Heart right ventricle (tissue), 16 donors: ENCODE data around the gene DESI2. TPM values are rescaled to one million over a fixed set of nuclear protein-coding genes. Genes with fewer than 3 reads are reported as not detected.
A peak's percentile ranks its signal among the peaks of the same experiment; 100 is the strongest.

ENCODE experiments used
- ATAC-seq, 8 donors: fragments of 200-7000 bp; cut with Tn5 transposase; one replicate each; pipeline ENCODE4 v1.9.1; 2020; ENCODE audit warnings: mild to moderate bottlenecking in 8 of 8, moderate library complexity in 8 of 8, moderate number of reproducible peaks in 1 of 8
- DNase-seq, 2 donors: peaks; one replicate each; pipeline ENCODE4 v3.0.0-alpha.2; 2020
- H3K27ac ChIP-seq, 10 donors: fragments of 200-600 bp; sonication (generic) in 2 of 10; one replicate each; pipeline versions ENCODE4 v1.5.0 to v1.8.0; 2020 to 2022; ENCODE audit warnings: mild to moderate bottlenecking in 3 of 10
- H3K27me3 ChIP-seq, 7 donors: fragments of 200-600 bp; one replicate each; pipeline ENCODE4 v1.8.0; 2021 to 2022; ENCODE audit warnings: mild to moderate bottlenecking in 2 of 7
- H3K36me3 ChIP-seq, 9 donors: fragments of 200-600 bp; sonication (generic) in 1 of 9; one replicate each; pipeline versions ENCODE4 v1.5.0 to v1.8.0; 2020 to 2022; ENCODE audit warnings: mild to moderate bottlenecking in 2 of 9
- H3K4me1 ChIP-seq, 9 donors: fragments of 200-600 bp; sonication (generic) in 1 of 9; one replicate each; pipeline versions ENCODE4 v1.5.0 to v1.8.0; 2020 to 2022; ENCODE audit warnings: mild to moderate bottlenecking in 4 of 9
- H3K4me3 ChIP-seq, 10 donors: fragments of 200-600 bp; sonication (generic) in 2 of 10; one replicate each; pipeline versions ENCODE4 v1.5.0 to v1.8.0; 2020 to 2022; ENCODE audit warnings: mild to moderate bottlenecking in 7 of 10, moderate library complexity in 2 of 10
- H3K9me3 ChIP-seq, 11 donors: fragments of 200-600 bp in 10 of 11; sonication (generic) in 2 of 11; one replicate each; pipeline versions ENCODE4 v1.5.0 to v1.8.0; 2013 to 2022; ENCODE audit warnings: mild to moderate bottlenecking in 2 of 11, control low read depth in 1 of 11, moderate library complexity in 1 of 11
- CTCF ChIP-seq, 9 donors: fragments of 200-600 bp; sonication (generic) in 2 of 9; IDR thresholded peaks; one replicate each; pipeline versions ENCODE4 v1.5.0 to v1.8.0; 2021 to 2022; ENCODE audit warnings: antibody characterized with exemption in 9 of 9, mild to moderate bottlenecking in 5 of 9, moderate library complexity in 1 of 9
- WGBS, 2 donors: extraction: QIAGEN DNeasy Blood & Tissue Kit; methylation state at CpG; one replicate each; pipeline ENCODE4 v1.1.7; 2013; ENCODE audit warnings: inconsistent platforms in 1 of 2; 5-methylcytosine and 5-hydroxymethylcytosine counted together
- intact Hi-C, 10 donors: fragments of 100-400 bp; cut with DNase I; formaldehyde crosslinking; loops; one replicate each; pipeline versions ENCODE4 v1.11.1 to v1.14.2; 2022
- polyA plus RNA-seq, 2 donors: library from polyadenylated mRNA; stranded (reverse); fragments of 200-250 nt; gene quantifications; one replicate each; pipeline ENCODE4 v1.2.3, GENCODE V29; 2013
- total RNA-seq, 10 donors: library from RNA; stranded (reverse); fragmentation: NEBNext Ultra II Directional in 3 of 10; extraction: Animal tissue kit (Norgen Biotek cat#: 25700) in 3 of 10; gene quantifications; one replicate each; pipeline versions ENCODE4 v1.2.1 to v1.2.4, GENCODE V29; 2021 to 2023
- donor health status: Arrhythmogenic right ventricular cardiomyopathy.
- donor health status: ischemic (EF 13 %, LVEDD 7.1; RV severe dilation, severe dysfunction).
- donor health status: healthy with polysubstance abuse.
- donor health status: DM: no; HTN: yes; CAD: no.
- donor health status: DM: no; HTN: no; CAD: no.
- donor health status: ischemic (EF 25% LVEDD 6.9; RV normal size, moderate dysfunction).
- donor health status: ischemic (EF 25% LVEDD 5.7; RV mildly dilated, moderate dysfunction).
- donor health status: healthy.
- donor health status: DM: yes; HTN: yes; CAD: no.
- donor health status: Ischemic cardiomyopathy.
- donor health status: ischemic (EF 35%, LVEDD 5.7; RV mildly dilated, moderate dysfunction).
- donor health status: nonischemic (EF 11% LVEDD 7.7; RV severe dilation, severe dysfunction).
- donor health status: DM: yes; HTN: yes; CAD: no.
- donor health status: PGD.
- donor health status: ischemic (EF 29% LVEDD 5.4; RV normal size, mild dysfunction).
- donor health status: nonischemic (EF 23%, LVEDD 6.1; RV moderate dilation, normal function).

The DESI2 gene
- total and polyA plus RNA-seq, 12 donors: 11.7 to 24.0 (median 20.5) TPM

GRCh38 chr1:244709476-244710368 lies 56.8 kb downstream of the DESI2 start:
- Histone ChIP-seq H3K4me3 (no peak overlapping the region), H3K9me3 (no peaks in the 10 kb centered on the region), H3K27ac (no peak overlapping the region), H3K4me1 (peaks cover 0 to 23% (median 9%) of the 10 kb centered on the region in 9 donors), H3K27me3 (no peaks in the 10 kb centered on the region), H3K36me3 (peaks cover 0 to 39% (median 0%) of the 10 kb centered on the region in 9 donors)
- no peak for TF ChIP-seq CTCF (IDR thresholded peaks at IDR 0.05)
- DNase-seq (no peak), ATAC-seq (peak in 2 of 8 donors; percentile 22 to 38)
- intact Hi-C loops: no loop called here
- WGBS, 2 donors: 38 to 77% methylated on average over 2 of the region's 2 CpGs

- TF ChIP-seq CTCF (IDR thresholded peaks at IDR 0.05): no peak
- no peak overlapping the region for H3K4me3 ChIP-seq
- peak in 3 of 8 donors; percentile 40 to 61 (median 42) for ATAC-seq
- no peak for DNase-seq
- intact Hi-C loops: no loop called here
- H3K36me3 ChIP-seq: peaks cover 0 to 33% (median 0%) of the 10 kb centered on the region in 9 donors
- 87 to 88% methylated on average over 2 of the region's 2 CpGs for WGBS, 2 donors
- H3K4me1 ChIP-seq: peaks cover 0 to 17% (median 3%) of the 10 kb centered on the region in 9 donors
- H3K27ac ChIP-seq: peak overlapping the region in 1 of 10 donors; percentile 26
- H3K9me3 ChIP-seq: no peaks in the 10 kb centered on the region
- no peaks in the 10 kb centered on the region for H3K27me3 ChIP-seq
These were observed 57.6 kb downstream of the DESI2 start for GRCh38 chr1:244710474-244711062.

GRCh38 chr1:244712669-244713068 lies 59.7 kb downstream of the DESI2 start:
- no peak for DNase-seq
- no peaks in the 10 kb centered on the region for H3K27me3 ChIP-seq
- peaks cover 0 to 13% (median 2%) of the 10 kb centered on the region in 9 donors for H3K4me1 ChIP-seq
- WGBS, 2 donors: 96 to 97% methylated on average over 7 of the region's 7 CpGs
- TF ChIP-seq CTCF (IDR thresholded peaks at IDR 0.05): no peak
- intact Hi-C loops: no loop called here
- no peak overlapping the region for H3K4me3 ChIP-seq
- H3K9me3 ChIP-seq: no peaks in the 10 kb centered on the region
- peaks cover 0 to 12% (median 0%) of the 10 kb centered on the region in 9 donors for H3K36me3 ChIP-seq
- H3K27ac ChIP-seq: no peak overlapping the region
- ATAC-seq: no peak

- Histone ChIP-seq H3K27ac (no peak overlapping the region), H3K27me3 (no peaks in the 10 kb centered on the region), H3K4me3 (no peak overlapping the region), H3K4me1 (peaks cover 0 to 13% (median 2%) of the 10 kb centered on the region in 9 donors), H3K36me3 (peaks cover 0 to 8% (median 0%) of the 10 kb centered on the region in 9 donors), H3K9me3 (no peaks in the 10 kb centered on the region)
- no peak for ATAC-seq
- 91% methylated on average over 8 of the region's 8 CpGs for WGBS, 2 donors
- DNase-seq: no peak
- TF ChIP-seq CTCF (IDR thresholded peaks at IDR 0.05): no peak
- intact Hi-C loops: no loop called here
These were observed 60.4 kb downstream of the DESI2 start for GRCh38 chr1:244713332-244713731.
